Calu3 (cell line): ENCODE results near the gene DAZAP2. TPM values are rescaled to one million over a fixed set of nuclear protein-coding genes. Genes with fewer than 3 reads are reported as not detected.

Experiments
- BruUV-seq: library from RNA; stranded (reverse); fragments of 400-500 nt; replicated peaks from 2 replicates; lab custom pipeline; 2021; lab: Mats Ljungman, UMichigan
- CTCF ChIA-PET: fragments of 300-600 bp; sonication (Branson Sonifier 250); formaldehyde crosslinking; loops from one replicate; lab custom pipeline; 2022; ENCODE audit warnings: antibody characterized with exemption; lab: Charles Lee
- DNase-seq: peaks from one replicate; pipeline ENCODE4 v3.0.0; 2022
- H3K27ac Mint-ChIP-seq: one replicate; pipeline ENCODE4 v1.8.0; 2022; ENCODE audit warnings: mixed read lengths; ENCODE audit not compliant: unreplicated experiment
- H3K27me3 Mint-ChIP-seq: one replicate; pipeline ENCODE4 v1.8.0; 2022; ENCODE audit warnings: mixed read lengths; ENCODE audit not compliant: unreplicated experiment
- H3K36me3 Mint-ChIP-seq: one replicate; pipeline ENCODE4 v1.8.0; 2022; ENCODE audit warnings: mild to moderate bottlenecking, moderate library complexity, mixed read lengths; ENCODE audit not compliant: insufficient read depth, unreplicated experiment
- H3K4me1 Mint-ChIP-seq: one replicate; pipeline ENCODE4 v1.8.0; 2022; ENCODE audit warnings: mild to moderate bottlenecking, low read depth, mixed read lengths; ENCODE audit not compliant: unreplicated experiment
- H3K4me3 Mint-ChIP-seq: one replicate; pipeline ENCODE4 v1.8.0; 2022; ENCODE audit warnings: mild to moderate bottlenecking, low read depth, moderate library complexity, mixed read lengths; ENCODE audit not compliant: unreplicated experiment
- H3K9me3 Mint-ChIP-seq: one replicate; pipeline ENCODE4 v1.8.0; 2022; ENCODE audit warnings: low read depth, mixed read lengths; ENCODE audit not compliant: unreplicated experiment
- intact Hi-C: fragments of 100-400 bp; cut with micrococcal nuclease; formaldehyde crosslinking; loops from one replicate; pipeline ENCODE4 v1.10.0; 2022; ENCODE audit not compliant: unreplicated experiment
- total RNA-seq: library from RNA; stranded (reverse); gene quantifications from 2 replicates; pipeline ENCODE4 v1.2.3, GENCODE V29; 2022
- TF ChIP-seq, protein P1 (sequence below): fragments of 200-600 bp; IDR thresholded peaks from one replicate; pipeline ENCODE4 v1.8.0; 2022; ENCODE audit warnings: antibody characterized with exemption; ENCODE audit not compliant: unreplicated experiment

The DAZAP2 gene
- total RNA-seq, 1 experiment from 2014 or later, result 103 TPM

DNA sequence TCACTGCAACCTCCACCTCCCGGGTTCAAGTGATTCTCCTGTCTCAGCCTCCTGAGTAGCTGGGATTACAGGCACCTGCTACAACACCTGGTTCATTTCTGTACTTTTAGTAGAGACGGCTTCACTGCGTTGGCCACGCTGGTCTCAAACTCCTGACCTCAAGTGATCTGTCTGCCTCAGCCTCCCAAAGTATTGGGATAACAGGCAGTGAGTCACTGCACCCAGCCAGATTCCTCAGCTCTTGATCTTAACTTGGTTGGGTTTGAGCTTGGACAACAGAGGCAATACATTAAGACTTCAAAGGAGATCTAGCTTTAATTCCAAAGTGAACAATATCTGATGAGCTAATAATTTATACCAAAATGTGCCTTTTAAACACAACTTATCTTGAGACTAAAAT is 5.6 kb downstream of the DAZAP2 start:
- no TSS peak for BruUV-seq
- no peak for DNase-seq
- CTCF ChIA-PET, result interaction anchor here (0.7 to 0.8 kb wide), 2 partner anchors 16 to 20 kb away, joined by 3 to 4 read pairs; no protein-coding TSS in a partner anchor
- H3K27me3 Mint-ChIP-seq, result no peaks in the 10 kb centered on the region
- TF ChIP-seq, protein P1, sequence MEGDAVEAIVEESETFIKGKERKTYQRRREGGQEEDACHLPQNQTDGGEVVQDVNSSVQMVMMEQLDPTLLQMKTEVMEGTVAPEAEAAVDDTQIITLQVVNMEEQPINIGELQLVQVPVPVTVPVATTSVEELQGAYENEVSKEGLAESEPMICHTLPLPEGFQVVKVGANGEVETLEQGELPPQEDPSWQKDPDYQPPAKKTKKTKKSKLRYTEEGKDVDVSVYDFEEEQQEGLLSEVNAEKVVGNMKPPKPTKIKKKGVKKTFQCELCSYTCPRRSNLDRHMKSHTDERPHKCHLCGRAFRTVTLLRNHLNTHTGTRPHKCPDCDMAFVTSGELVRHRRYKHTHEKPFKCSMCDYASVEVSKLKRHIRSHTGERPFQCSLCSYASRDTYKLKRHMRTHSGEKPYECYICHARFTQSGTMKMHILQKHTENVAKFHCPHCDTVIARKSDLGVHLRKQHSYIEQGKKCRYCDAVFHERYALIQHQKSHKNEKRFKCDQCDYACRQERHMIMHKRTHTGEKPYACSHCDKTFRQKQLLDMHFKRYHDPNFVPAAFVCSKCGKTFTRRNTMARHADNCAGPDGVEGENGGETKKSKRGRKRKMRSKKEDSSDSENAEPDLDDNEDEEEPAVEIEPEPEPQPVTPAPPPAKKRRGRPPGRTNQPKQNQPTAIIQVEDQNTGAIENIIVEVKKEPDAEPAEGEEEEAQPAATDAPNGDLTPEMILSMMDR, result no peak
- peaks cover 9% of the 10 kb centered on the region for H3K4me1 Mint-ChIP-seq
- intact Hi-C loops, result no loop called here
- H3K36me3 Mint-ChIP-seq, result peaks cover 53% of the 10 kb centered on the region
- no peak overlapping the region for H3K4me3 Mint-ChIP-seq
- H3K9me3 Mint-ChIP-seq, result no peaks in the 10 kb centered on the region
- H3K27ac Mint-ChIP-seq, result no peak overlapping the region

GRCh38 chr12:51245476-51246253 is 7.0 kb downstream of the DAZAP2 start:
- CTCF ChIA-PET, result no interaction called here
- peak overlapping the region; percentile 66 for H3K27ac Mint-ChIP-seq
- no peaks in the 10 kb centered on the region for H3K9me3 Mint-ChIP-seq
- TF ChIP-seq, protein P1, result no peak
- TSS peak; percentile 44 for BruUV-seq
- peaks cover 39% of the 10 kb centered on the region for H3K36me3 Mint-ChIP-seq
- DNase-seq, result no peak
- H3K4me1 Mint-ChIP-seq, result peaks cover 9% of the 10 kb centered on the region
- no peak overlapping the region for H3K4me3 Mint-ChIP-seq
- intact Hi-C loops, result no loop called here
- no peaks in the 10 kb centered on the region for H3K27me3 Mint-ChIP-seq

DNA sequence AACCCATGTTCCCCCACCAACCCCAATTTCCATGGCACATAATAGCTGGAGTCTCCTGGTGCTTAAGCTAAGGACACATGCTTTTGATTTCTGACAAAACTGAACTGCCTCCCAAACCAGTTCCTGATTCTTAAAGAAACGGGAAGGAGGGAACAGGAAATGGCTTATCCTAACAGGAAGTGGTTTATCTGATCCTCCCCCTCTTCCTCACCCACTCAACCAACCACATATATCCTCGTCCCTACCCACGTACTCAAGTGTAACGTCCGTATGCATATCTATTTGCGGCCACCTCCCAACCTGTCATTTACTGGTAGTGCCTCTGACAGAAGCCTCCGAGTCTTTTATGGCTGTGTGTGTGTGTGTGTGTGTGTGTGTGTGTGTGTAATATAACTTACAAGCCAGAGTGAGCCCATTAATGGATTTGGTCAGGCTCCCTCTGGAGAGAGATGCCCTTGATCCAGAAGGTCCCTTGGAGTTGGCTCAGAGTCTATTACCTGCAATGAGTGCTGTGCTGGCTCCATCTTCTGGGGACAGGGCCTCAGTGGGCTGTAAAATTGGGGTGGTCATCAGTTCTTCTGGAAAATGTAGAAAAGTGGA is 7.7 kb downstream of the DAZAP2 start:
- intact Hi-C loops, result no loop called here
- Mint-ChIP-seq H3K27me3 (no peaks in the 10 kb centered on the region), H3K27ac (peak overlapping the region; percentile 66), H3K9me3 (no peaks in the 10 kb centered on the region), H3K4me3 (no peak overlapping the region), H3K4me1 (peaks cover 9% of the 10 kb centered on the region), H3K36me3 (peaks cover 33% of the 10 kb centered on the region)
- TF ChIP-seq, protein P1, result no peak
- DNase-seq, result no peak
- no TSS peak for BruUV-seq
- CTCF ChIA-PET, result no interaction called here

DNA sequence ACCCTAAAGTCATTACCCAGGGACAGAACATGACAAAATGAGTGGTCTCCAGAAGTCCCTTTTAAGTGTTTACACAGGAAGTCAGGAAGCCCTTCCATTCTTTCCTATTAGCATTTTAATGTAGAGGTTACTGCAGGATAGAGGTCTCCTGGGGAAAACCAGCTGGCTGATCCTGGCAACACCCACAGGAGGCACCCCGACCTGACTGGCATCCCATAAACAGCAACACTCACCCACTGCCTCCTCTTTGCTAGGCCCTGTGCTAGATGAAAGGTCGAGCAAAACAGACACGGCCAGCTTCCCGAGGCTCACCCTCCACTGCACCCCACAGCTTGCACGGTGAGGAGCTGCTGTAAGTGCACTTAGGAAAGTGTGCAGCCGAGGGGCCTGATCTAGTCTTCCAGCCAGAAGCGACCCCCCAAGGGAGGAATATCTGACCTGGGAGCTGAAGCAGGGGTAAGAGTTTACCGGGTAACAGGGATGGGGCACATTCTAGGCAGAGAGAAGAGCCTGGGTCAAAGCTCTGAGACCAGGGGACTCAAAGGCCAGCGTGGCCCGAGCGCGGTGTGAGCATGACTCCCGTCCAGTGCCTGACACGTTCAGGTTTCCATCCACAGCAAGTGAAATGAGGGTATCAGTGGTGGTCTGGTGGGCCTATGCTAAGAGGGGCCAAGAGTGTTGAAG is 9.0 kb downstream of the DAZAP2 start:
- no TSS peak for BruUV-seq
- DNase-seq, result no peak
- Mint-ChIP-seq H3K4me3 (no peak overlapping the region), H3K9me3 (no peaks in the 10 kb centered on the region), H3K27me3 (no peaks in the 10 kb centered on the region), H3K36me3 (peaks cover 20% of the 10 kb centered on the region), H3K27ac (no peak overlapping the region), H3K4me1 (peaks cover 9% of the 10 kb centered on the region)
- CTCF ChIA-PET, result no interaction called here
- TF ChIP-seq, protein P1, result no peak
- intact Hi-C loops, result no loop called here
